ENCODE data around the gene AHRR.

DNA sequence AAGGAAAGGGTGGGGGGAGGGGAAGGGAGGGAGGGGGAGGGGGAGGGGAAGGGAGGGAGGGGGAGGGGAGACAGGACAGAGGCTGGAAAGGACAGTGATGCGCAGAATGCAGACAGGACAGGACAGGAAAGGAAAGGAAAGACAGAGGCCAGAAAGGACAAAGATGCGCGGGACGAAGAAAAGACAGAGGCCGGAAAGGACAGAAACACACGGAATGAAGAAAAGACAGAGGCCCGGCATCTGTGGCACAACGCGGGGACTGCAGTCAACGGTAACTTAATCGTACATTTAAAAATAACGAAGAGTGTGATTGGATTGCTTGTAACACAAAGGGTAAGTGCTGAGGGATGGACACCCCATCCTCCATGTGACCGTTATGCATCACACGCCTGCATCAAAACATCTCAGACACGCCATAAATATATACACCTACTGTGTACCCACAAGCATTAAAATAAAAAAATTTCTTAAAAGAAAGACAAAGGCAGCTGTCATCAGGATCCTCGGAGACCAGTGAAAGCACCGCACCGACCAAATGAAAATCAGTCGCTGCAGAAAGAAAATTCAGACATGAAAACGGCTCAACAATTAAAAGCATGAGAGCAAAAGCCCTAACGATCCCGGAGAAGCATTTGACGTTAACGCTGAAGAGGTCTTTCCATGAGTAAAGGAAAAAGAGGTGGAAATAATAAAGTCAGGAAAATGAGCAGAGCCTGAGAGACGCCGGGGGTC, 68.5 kb downstream of the AHRR start:
- no peak for TF ChIP-seq NCOA1 (IDR thresholded peaks at IDR 0.05; ENCODE audit: low read depth)
- no peak for TF ChIP-seq NR3C1 (CRISPR knock-in tag; IDR thresholded peaks at IDR 0.05)
- no peak for TF ChIP-seq ESRRA (IDR thresholded peaks at IDR 0.05; ENCODE audit: borderline replicate concordance, low read depth)
- no peak for TF ChIP-seq SREBF1 (IDR thresholded peaks at IDR 0.05; ENCODE audit: borderline replicate concordance, low read depth, low read length)
- TF ChIP-seq FOS (IDR thresholded peaks at IDR 0.05; ENCODE audit: extremely low read depth, insufficient read length), result no peak
- TF ChIP-seq, protein P1, sequence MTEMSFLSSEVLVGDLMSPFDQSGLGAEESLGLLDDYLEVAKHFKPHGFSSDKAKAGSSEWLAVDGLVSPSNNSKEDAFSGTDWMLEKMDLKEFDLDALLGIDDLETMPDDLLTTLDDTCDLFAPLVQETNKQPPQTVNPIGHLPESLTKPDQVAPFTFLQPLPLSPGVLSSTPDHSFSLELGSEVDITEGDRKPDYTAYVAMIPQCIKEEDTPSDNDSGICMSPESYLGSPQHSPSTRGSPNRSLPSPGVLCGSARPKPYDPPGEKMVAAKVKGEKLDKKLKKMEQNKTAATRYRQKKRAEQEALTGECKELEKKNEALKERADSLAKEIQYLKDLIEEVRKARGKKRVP (CRISPR knock-in tag; IDR thresholded peaks at IDR 0.05), result no peak
- TF ChIP-seq IRF9 (tag; IDR thresholded peaks at IDR 0.05), result no peak
- TF ChIP-seq ILK (tag; IDR thresholded peaks at IDR 0.05; ENCODE audit: borderline replicate concordance, low read depth), result no peak
